8988T (cell line): ENCODE results near the gene ARHGAP26.

ENCODE experiments used
- DNase-seq: peaks from one replicate; pipeline ENCODE4 v3.0.0; 2011

ARHGAP26 gene, protein sequence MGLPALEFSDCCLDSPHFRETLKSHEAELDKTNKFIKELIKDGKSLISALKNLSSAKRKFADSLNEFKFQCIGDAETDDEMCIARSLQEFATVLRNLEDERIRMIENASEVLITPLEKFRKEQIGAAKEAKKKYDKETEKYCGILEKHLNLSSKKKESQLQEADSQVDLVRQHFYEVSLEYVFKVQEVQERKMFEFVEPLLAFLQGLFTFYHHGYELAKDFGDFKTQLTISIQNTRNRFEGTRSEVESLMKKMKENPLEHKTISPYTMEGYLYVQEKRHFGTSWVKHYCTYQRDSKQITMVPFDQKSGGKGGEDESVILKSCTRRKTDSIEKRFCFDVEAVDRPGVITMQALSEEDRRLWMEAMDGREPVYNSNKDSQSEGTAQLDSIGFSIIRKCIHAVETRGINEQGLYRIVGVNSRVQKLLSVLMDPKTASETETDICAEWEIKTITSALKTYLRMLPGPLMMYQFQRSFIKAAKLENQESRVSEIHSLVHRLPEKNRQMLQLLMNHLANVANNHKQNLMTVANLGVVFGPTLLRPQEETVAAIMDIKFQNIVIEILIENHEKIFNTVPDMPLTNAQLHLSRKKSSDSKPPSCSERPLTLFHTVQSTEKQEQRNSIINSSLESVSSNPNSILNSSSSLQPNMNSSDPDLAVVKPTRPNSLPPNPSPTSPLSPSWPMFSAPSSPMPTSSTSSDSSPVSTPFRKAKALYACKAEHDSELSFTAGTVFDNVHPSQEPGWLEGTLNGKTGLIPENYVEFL

DNA sequence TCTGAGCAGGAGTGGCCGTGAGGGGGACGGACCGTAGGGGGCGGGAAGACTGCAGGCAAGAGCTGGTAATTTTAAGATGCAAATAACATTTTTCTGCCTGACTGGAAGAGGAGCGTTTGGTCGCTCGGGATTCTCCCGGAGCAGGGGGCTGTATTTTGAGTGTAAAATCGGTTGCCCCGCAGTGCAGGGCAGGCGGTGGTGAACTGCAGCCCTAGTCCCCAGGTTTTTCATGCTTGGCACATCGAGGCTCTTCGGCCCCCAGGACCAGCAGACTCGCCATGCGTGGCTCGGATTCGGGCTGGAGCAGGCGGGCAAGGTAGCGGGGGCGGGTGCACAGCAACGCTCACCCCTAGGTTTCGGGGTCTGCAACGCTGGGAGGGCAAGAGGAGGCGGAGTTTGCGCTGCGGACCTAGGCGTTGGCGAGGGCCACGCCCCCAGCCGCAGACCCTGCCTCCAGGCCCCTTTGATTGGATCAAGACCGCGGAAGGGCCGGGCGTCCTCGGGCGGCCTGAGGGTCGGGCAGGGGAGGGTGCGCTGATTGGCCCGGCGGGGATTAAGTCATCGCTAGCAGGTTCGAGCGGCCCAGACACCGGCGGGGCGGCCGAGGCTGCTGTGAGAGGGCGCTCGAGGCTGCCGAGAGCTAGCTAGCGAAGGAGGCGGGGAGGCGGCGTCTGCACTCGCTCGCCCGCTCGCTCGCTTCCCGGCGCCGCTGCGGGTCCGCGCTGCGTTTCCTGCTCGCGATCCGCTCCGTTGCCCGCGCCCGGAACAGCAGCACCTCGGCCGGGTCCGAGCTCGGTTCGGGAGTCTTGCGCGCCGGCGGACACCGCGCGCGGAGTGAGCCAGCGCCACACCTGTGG lies at the start of gene ARHGAP26:
Gene ARHGAP26, plus strand, starts transcription at position 585 of the 857 bp plus-strand sequence. CDS start 385 bp downstream, outside the sequence.
- peak; percentile 76 for DNase-seq

DNA sequence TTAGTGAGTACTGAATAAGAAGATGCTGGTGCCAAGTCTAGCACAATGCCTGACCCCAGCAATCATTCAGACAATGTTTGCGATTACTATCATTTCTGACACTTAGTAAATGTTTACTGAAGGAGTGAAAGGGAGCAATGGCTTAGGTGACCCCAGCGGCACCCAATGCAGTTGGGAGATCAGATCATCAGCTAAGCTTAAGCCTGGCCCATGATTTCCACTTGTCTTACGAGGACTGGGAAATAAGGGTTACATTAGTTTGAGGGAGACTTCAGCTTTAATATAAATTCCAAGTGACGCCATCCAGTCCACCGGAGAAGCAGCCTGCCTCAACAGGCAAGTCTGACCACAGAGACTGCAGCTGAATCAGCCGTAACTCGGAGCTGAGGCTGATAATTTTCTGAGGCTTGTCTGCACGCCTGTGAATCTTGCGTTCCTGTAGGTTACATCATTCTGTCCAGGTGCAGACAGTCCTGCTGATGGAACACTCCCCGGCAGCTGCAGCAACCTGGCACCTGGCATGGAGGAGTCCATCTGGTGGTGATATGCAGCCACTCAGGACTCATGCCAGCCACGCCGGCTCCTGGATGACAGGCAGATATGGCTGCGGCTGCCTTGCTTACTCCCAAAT lies 49.4 kb upstream of the ARHGAP26 start:
- no peak for DNase-seq

DNA sequence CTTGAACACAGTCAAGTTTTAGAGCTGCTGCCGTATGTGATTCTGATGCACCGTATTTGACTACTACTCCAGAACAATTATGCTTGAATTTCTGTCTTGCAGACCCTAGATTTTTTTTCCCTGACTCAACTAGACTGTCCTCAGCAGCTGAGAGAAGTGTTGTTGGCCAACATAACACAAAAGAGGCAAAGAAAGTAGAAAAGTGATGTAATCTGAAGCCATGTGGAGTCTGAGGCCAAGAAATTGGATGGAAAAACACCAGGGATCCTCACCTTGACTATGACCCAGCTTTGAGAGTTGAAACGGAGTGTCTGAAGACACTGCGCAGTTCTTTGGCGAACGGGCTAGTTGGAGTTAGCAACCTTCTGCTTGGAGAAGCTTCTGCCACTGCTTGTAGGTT lies 48.0 kb upstream of the ARHGAP26 start:
- DNase-seq, result no peak

DNA sequence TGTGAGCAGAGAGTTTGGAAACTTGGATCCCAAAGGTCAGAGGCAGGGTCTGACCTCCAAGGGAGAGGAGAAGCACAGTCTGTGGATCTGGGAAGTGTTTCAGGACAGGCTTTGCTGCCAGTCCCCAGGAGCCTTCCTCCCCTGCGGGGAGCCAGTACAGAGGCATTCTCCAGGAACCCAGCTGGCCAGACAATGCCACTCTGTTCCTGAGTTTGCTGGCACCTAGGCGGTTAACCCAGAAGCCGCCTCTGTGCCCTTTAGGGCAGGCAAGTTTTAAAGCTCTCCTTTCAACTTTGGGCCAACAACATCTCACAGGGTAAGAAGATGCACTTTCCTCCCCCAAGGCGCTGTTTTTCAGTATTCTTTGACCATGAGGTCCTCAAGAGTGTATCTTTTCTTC lies 47.3 kb upstream of the ARHGAP26 start:
- DNase-seq, result no peak

DNA sequence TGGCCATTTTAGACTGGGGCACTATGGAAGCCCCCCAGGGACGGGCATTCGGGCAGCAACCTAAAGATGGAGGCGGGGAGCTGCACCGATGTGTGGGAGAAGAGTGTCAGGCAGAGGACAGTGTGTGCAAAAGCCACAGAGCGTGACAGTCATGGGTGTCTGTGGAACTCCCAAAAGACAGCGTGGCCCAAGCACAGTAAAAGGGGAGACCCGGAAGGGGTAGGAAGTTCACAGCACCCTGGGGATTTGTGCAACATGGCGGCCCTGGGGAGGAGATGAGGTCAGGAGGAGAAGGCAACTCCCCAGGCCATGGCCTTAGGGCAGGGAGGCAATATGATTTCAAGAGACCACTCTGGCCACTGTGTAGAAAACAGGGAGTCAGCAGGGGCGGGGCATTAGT lies 45.4 kb upstream of the ARHGAP26 start:
- no peak for DNase-seq

DNA sequence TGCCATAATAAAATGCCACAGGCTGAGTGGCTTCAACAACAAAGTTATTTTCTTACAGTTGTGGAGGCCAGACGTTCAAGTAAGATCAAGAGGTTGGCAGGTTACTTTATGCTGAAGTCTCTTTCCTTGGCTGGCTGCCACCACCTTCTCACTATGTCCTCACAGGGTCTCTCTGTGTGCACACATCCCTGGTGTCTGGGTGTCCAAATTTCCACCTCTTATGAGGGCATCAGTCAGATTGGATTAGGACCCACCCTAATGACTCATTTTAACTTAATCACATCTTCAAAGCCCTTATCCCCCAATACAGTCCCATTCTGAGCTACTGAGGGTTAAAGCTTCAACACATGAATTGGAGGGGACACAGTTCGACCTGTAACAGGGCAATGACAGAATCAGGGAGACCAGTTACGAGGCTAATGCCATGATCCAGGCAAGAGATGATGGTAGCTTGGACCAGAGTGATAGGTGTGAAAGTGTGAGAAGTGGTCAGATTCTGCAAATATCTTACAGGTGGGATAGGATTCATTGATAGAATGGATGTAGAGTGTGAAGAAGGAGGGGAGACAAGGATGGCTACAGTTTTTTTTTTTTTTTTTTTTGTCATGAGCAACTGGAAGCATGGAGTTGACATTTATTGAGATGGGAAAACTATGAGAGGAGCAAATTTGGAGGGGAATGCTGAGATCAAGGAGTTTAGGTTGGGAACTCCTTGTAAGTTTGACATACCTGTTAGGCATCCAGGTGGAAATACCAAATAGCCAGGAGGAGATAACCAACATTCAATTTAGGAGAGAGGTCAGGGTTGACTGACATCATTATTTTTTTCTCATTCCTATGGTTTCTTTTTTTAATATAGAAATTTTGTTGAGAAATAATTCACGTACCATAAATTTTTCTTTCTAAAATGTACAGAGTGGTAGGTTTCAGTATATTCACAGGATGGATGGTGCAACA lies 44.7 kb upstream of the ARHGAP26 start:
- no peak for DNase-seq

DNA sequence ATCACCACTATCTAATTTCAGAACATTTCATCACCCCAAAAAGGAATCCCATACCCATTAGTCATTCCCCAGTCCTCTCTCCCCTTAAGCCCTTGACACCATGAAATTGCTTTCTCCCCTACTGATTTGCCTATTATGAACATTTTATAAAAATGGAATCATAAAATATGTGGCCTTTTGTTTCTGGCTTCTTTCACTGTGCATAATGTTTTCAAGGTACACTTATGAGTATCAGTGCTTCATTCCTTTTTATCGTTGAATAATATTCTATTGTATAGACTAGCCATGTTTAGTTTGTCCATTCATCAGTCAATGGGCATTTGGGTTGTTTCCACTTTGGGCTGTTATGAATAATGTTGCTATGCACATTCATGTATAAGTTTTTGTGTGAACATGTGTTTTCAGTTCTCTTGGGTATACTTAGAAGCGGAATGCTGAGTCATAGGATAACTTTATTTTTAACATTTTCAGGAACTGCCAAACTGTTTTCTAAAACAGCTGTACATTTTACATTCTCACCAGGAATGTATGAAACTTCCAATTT lies 43.9 kb upstream of the ARHGAP26 start:
- DNase-seq, result no peak

DNA sequence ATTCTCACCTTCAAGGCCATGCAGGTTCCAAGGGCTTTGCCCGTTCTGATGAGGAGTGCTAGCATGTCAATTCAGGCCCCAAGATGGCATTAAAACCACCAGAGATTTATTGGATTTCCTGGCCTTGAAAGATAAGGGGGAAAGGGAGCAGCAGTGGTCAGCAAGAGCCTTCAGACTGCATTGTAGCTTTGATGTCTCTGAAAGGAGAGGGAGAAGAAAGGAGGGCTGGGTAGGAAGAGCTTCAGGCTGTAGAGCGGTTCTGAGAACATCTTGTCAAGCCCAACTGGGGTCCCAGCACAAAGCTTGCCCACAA lies 42.5 kb upstream of the ARHGAP26 start:
- DNase-seq, result no peak

DNA sequence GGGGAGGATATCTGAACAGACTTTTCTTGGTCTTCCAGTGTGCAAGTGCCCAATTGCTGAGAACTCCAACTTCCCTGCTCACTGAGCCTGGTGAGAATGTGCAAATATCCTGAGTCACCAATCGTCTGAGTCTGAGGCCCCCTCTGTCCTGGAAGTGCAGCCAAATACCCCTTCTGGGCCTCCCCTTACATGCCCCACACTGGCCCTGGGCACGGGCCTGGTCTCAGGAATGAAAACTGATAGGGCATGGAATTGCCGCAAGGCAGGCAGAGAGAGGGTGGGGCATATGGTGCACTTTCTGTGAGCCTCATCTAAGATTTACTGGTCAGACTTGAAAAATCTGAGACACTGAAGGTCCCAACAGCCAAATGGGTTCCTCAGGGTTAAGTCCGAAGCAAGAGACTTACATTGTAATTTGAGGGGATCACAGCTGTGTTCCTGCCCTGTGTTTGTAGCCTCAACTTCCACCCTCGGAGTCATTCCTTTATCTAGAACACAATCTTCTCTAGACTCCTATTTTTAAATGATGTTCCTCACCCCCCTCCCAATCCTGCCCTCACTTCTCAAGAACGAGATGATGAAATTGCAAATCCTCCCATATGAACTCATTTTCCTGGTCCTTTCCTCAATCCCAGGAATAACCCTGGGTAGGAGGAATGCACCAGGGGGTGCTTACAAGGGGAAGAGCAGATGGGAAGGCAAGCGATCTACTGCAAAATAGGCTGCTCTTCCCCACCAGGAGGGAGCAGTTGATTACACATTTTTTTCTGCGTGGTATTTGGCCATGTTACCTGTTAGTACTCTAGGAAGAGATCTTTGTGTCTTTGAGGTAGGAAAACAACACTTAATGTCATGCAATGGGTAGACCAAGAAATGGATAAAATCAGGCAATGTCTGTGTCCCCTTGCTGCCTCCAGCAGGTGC lies 34.6 kb upstream of the ARHGAP26 start:
- no peak for DNase-seq

DNA sequence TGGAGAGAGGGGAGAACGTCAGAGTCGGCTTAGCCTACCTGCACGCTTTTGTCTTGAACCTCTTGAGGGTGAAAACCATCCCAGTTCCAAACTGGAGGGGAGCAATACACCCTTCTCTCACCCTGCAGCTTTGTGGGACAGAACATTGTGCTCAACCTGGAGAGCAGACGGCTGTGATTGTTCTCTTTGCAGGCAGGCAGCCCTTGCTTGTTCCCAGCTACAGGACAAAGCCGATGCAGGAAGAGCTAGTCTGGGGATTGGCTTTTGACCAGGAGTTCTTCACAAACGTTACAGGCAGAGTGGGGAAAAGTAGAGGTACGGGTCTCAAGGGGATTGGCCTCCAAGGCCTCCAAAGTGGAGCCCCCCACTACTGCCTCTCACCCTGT lies 33.9 kb upstream of the ARHGAP26 start:
- no peak for DNase-seq

DNA sequence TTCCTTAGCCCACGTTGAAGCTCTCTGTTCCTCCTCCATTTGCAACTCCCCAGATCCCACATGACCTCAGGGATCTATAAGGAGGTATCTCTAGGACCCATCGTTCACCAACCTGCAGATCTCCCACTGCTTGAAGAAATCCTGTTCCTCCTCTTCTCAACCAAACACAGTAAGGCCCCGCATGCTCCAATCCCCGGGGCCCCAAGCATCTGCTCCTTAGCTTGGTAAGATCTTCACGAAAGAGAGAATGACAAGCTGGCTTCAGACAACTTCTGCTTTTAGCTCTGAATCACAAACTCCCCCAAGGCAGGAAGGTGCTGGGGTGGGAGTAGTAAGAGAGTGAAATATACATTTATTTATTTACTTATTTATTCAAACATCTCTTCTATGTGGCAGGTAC lies 33.0 kb upstream of the ARHGAP26 start:
- DNase-seq, result no peak

DNA sequence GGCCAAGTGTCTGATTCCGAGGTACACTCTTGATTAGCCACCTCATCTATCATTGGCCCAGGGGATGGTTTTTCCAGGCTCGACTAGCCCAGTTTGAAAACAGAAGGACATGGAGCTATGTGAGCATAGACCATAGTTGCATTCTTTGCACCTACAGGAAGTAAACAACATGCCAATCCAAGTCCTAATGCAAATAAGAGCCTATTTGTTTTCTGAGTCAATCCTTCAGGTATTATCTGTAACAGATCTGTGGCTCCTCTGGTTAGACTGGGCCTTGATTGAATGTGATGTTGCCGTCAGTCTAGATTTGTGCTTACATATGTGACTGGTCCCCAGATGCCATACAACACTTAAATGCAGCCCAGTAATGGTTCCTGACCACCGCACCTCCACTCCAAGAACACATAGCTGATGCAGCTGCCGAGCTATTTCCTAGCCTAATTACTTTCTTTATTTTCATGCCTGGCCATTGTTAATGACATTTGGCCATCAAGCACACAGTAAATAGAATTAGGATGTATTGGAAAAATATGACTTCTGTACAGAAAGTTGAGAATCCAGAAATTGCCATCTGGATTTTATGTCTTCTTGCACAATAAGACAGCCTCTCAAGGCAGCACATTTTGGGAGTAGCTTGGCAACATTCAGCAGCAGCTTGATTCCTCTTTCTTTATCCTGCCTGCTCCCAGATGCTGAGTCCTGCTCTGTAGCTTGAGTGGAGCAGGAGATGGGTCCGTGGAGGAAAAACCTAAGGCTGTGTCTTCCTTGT lies 29.5 kb upstream of the ARHGAP26 start:
- DNase-seq, result no peak

DNA sequence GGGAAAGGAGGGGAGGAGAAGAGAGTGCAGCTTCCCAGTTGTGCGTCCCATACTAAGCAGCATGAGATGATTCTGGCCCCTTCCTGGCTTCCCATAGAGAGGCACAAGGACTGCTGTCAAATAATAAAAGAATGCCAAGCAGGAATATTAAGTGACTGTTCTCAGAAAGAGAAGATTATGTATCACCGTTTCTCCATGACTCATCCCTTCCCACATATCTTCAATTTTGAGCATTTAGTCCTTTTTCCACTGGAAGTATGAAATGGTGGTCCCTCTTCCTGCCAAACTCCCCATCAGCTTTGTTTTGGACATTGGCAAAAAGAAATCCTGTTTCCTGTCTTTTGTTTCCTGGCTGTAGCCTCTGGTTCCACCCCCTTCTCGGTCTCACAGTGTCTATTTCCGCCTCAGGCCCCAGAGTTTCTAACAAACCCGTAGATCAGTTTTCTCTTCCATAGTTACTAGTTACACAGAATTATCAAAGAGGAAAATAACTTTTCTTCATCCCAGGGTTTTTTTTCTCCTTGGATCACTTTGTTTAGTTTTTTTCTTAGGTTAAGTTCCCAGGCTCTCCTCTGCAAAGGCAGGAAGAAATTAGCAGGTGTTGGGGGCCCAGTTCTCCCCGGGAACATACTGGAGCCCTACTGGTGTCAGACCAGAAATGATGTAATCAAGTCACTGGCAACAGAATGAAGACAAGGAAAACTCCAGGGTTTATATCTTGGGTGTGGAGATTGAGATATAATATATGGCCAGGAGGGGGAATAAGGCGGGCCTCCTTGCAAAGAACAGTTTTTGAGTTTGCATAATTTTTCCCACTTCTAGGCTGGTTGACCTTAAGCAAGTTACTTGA lies 26.4 kb upstream of the ARHGAP26 start:
- no peak for DNase-seq

DNA sequence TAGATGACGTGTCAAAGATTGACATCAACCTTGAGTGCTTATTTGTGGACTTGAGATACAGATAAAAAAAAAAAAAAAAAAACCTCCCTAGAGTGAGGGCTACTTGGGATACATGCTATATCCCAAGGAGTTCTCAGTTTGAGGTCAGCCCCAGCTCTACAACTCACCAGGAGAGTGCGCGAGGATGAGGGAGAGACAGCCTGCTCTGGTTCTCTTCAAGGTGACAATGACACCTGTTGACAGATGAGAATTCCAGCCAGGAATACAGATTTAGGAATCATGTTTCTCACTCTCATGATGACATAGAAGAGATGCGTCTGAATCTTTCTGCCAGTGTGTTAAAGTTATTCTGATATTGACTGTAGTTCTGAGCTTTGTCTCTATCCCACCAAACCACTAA lies 24.9 kb upstream of the ARHGAP26 start:
- no peak for DNase-seq

DNA sequence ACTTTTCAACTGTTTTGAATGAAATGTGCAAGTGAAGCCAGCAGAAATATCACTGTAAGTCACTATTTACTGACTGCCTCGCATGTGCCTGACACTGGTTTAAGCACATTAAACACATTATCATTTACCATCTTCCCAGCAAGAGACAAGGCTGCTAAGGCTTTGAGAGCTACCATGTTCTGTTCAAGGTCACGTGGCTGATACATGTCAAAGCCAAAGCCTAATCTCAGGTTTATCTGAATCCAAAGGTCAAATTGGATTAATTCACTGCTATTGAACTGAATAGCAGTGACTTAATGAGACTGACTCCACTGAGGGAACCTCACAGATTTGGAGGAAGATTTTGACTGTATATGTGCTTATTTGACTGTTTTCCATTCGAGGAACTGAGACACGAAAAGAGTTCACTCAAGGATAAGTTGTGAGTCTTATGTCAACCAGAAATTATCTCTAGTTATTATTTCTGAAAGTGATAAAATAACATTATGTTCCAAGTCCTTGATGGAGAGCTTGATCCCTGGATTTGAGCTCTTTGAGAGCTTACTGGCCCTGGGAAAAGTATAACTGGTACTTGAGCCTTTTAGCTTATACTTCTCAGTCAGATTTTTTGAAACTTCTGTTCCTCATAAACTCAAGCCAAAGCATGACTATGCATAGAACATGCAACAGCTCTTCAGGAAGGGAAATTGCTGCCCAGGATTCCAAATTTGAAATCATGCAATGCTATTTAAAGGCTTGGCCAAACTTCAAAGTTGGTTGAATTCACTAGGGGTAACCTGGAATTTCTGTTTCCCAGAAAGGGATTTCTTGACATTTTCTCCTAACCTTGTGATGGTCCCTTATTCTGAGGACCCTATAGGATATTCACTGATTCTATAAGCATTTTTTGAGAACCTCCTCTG lies 23.4 kb upstream of the ARHGAP26 start:
- DNase-seq, result no peak

DNA sequence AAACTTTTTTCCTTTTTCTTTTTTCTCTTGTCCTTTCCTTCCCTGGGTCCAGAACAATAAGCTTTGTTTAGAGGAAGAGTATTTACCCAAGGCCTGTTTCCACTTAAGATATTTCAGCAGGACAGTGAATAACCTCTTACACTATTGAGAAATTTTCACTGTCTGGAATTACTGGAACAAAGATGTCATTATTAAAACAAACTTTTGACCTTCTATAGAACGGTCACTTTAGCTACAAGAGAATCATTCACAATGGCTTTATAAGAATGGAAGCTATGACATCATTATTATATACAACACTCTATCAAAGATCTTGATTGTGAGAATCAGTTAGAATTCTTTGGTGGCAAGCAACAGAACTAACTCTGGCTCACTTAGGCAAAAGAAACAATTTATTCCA lies 22.0 kb upstream of the ARHGAP26 start:
- no peak for DNase-seq

DNA sequence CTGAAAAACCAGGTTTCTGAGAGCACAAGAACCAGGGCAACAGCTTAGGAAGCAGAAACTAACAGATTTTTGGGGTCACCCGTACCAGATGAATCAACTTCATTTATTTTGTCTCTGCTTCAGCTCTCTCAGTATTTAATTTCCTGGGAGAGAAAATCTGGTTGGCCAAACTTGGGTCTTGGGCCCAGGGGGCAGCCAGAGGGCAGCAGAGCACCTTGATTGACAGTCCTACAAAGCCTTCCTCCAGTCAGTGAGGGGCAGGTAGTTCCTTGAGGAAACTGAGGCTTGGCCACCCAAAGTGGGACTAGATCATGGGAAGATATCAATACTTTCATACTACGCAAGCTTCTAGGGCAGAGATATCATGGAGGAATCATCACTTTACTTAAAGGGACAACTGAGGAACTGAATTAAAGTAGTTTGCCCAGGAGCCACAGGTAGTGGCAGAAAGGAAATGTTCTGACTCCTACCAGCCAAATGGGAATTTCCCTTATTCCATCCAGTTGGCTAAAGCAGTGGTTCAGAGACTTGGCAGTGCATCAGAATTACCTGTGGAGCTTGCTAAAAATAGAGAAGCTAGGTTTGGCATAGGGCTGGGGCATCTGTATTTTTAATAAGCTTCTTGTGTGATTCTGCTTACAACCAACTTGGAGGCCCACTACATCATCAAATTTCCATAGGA lies 21.5 kb upstream of the ARHGAP26 start:
- no peak for DNase-seq
